GM19099 (cell line): ENCODE results near the gene DNASE1L1.

Experiments used
- POLR2A ChIP-seq: IDR thresholded peaks from 3 replicates; pipeline ENCODE4 v1.6.1; 2011; ENCODE audit warnings: low read depth; ENCODE audit not compliant: insufficient read length; ENCODE audit errors: extremely low read depth

Gene DNASE1L1

DNA sequence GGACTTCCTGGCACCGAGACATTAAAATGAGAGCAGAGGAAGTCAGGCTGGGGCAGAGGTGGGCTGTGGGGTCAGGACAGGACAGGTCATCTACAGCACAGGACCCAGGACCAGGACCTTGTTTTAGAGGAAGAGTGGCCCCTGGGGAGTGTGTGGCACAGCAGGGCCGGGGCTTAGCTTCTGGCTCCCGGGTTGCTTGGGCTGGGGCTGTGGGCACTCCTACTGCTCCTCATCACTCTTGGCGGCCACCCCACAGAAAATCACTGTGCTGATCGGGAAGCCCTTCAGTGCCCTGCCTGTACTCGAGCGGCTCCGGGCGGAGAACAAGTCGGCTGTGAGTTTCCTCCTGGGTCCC is 11.3 kb upstream of the DNASE1L1 start:
- TF ChIP-seq POLR2A, result no peak

- TF ChIP-seq POLR2A, result no peak
Observed at GRCh38 chrX:154419688-154420401, 10.8 kb upstream of the DNASE1L1 start.

DNA sequence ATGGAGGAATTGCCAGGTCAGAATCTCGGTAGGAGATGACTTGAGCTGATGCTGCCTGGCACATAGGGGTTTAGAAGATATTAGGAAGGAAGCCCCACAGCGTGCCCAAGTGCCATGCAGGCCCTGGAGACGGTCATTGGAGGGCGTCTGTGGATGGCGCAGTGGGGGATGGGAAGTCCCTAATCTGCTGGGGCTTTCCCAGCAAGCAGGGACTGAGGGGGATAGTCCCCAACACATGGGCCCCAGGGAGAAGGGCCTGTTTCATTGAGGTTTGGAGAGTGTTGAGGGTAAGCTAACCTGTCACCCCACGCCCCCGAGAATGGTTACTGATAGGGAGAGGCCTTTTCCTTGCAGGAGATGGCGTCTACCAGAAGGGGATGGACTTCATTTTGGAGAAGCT is 10.1 kb upstream of the DNASE1L1 start:
- TF ChIP-seq POLR2A, result no peak

DNA sequence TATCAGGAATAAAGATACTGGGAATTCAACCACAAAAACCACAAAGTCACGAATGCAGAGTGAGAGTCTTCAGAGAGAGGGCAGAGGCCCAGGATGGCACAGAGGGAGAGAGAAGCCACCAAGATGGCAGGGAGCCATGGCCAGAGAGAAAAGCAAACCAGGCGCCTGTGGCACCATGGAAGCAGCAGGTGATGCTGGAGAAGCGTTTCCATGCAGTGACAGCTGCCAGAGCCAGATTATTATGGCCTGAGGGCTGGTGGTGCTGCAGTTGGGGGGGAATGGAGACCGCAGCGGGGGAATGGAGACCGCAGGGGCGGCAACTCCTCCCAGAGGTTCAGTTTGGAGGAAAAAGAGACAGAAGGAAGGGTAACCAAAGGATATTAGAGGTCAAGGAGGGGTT is 8.1 kb upstream of the DNASE1L1 start:
- TF ChIP-seq POLR2A, result no peak

- no peak for TF ChIP-seq POLR2A
Observed at GRCh38 chrX:154413142-154413541, 4.1 kb upstream of the DNASE1L1 start.

GRCh38 chrX:154412468-154412867 is 3.4 kb upstream of the DNASE1L1 start:
- no peak for TF ChIP-seq POLR2A

GRCh38 chrX:154411981-154412340 is 2.9 kb upstream of the DNASE1L1 start:
- no peak for TF ChIP-seq POLR2A

DNA sequence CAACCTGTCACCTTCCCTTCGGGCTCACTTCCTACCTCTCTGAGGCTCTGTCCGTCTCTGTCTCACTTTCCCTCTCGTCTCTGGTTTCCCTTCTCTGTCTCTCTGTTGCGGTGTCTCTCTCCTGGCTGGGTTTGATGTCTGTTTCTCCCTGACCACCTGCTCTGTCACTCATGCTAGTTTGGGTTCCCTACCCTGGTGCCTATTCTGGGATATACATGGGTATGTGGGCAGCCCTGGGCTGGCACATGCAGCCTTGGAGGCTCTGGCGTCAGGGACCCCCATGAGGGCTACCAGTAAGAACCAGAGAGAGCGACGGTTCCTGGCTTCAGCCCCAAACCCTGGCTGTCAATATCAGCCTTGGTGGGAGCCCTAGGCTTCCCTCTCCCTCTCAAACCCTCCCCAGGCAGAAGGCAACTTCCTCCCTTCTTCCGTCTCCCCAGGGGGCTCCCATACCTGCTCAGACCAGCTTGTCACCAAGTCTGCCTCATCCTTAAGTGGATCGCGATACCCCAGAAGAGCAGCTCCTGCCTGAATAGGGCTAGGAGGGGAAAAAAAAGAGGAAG is 314 bp downstream of the DNASE1L1 start:
- no peak for TF ChIP-seq POLR2A

DNA sequence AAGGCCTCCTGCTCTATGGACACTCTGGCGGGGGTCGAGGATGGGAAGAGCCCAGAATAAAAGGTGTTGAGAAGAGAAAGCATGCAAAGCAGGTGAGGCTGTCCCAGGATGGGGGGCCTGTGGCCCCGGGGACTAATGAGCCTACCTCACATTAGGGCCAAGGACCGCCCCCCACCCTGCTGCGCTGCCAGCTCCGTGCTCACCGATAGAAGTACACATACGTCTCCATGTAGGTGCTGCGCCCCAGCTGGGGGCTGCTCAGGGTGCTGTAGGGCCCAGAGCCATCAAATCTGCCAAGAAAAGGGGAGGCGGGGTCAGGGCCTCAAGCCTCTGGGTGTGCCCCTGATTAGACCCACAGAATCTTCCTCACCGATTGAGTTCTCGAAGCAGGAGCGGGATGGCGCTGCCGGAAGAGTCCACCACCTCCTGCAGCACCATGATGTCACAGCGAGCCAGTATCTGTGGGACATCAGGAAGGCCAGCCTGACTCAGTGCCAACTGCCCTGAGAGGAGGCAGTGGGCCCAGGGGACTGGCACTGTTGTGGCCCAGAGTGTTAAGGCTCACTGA is 4.3 kb downstream of the DNASE1L1 start:
- no peak for TF ChIP-seq POLR2A

- TF ChIP-seq POLR2A, result no peak
Observed at GRCh38 chrX:154403858-154404257, 5.2 kb downstream of the DNASE1L1 start.

- no peak for TF ChIP-seq POLR2A
Observed at GRCh38 chrX:154403192-154403591, 5.9 kb downstream of the DNASE1L1 start.

DNA sequence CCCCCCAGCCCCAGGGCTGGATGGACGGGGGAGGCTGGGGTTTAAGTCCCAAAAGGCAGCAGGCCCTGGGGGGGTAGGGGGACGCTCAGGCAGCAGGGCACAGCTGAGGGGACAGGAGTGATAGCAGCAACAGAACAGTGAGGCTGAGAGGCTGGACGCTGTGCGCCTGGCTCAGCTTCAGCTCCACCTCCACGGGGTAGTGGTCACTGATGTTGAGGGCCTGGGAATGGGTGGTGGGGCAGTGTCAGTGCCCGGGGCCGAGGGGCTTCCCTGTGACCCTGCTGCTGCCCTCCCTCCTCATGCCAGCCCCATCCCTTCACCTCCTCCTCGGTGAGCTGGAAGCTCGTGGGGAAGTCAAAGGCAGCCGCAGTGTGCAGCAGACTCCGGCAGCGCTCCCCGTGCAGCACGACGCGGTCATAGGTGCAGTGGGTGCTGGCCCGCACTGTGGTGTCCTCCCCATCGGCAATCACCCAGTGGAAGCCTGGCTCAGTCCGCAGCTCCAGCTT is 6.4 kb downstream of the DNASE1L1 start:
- no peak for TF ChIP-seq POLR2A

DNA sequence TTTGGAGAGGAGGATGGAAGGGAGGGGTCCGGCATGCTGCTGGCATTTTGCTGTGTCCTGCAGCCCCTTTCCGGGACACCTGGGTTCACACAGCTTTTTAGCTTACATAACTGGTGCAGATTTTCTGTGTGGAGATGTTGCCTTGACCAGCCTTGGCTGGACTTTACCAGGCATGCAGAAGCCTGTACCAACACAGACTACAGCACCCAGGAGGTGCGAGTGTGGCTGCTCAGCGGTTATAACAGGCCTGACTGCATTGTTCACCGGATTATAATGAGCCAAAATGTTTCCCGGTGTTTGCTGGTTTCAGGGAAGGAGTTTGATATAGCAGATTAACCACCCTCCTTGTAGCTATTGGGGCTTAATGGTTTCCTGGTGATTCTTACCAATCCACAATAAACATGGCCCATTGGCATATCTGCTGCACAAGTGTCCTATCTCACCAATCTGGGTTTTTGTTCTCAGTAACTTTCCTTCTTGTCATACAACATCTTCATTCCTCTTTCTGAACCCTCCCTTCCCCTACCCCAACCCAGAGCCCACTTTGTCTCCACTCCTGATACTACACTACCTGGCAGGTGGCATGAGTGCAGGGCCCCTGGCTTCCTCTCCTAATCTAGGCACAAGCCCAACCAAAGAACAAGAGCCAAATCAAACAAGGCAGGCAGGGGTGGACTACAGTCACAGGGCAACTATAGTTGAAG is 7.0 kb downstream of the DNASE1L1 start:
- TF ChIP-seq POLR2A, result peak; percentile 32

DNA sequence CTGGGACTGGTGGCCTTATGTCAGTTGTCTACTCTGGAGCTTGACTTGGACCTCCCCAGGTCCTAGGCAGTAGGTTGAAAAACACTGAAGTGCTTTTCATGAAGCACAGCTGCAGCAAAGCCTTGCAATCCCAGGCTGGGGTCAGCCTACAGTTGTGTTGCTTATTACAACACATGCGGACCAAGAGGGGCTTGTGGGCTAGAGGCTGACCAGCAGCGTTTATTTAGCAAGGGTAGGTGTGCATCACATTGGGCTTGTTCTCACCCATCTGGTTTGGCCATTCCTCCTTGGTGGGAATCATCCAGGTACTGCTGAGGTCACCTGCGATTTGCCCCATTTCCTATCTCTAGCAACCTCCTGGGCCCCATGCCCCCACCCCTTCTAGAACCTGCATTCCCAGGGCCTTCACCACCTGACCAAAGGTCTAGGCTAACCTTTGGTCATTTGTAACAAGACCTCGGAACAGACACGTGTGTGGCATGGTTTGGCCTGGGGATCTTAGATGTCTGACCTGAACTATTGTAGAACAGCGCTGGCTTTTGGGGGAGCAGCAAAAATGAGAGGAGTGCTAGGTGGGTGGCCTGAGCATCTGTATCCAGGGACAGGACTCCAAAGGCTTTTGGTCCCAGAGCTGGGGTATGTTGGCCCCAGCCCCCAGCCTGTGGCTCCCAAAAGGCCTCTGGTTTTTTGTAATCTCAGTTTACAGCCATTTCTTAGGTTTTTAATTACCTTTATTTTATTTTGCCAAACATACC is 7.8 kb downstream of the DNASE1L1 start:
- peak; percentile 47 for TF ChIP-seq POLR2A
